ENCODE results near the gene KCNJ16.

DNA sequence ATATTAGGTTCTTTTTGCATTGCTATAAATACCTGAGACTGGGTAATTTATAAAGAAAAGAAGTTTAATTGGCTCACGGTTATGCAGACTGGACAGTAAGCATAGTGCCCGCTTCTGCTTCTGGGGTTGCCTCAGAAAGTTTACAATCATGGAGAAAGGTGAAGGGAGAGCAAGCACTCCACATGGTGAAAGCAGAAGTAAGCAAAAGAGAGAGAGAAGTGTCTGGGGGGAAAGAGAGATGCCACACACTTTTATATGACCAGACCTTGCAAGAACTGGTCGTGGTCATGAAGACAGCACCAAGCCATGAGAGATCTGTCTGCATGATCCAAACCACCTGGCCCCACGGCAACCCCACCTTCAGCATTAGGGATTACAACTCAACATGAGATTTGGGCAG, 45.4 kb downstream of the KCNJ16 start:
- TF ChIP-seq, protein P1, sequence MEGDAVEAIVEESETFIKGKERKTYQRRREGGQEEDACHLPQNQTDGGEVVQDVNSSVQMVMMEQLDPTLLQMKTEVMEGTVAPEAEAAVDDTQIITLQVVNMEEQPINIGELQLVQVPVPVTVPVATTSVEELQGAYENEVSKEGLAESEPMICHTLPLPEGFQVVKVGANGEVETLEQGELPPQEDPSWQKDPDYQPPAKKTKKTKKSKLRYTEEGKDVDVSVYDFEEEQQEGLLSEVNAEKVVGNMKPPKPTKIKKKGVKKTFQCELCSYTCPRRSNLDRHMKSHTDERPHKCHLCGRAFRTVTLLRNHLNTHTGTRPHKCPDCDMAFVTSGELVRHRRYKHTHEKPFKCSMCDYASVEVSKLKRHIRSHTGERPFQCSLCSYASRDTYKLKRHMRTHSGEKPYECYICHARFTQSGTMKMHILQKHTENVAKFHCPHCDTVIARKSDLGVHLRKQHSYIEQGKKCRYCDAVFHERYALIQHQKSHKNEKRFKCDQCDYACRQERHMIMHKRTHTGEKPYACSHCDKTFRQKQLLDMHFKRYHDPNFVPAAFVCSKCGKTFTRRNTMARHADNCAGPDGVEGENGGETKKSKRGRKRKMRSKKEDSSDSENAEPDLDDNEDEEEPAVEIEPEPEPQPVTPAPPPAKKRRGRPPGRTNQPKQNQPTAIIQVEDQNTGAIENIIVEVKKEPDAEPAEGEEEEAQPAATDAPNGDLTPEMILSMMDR (IDR thresholded peaks at IDR 0.05 in 4 of 5, conservative IDR thresholded peaks at IDR 0.05 in 1 of 5) = no peak
- no peak for TF ChIP-seq POLR2A (IDR thresholded peaks at IDR 0.05)

All from gastrocnemius medialis (tissue), 4 donors.